PC-9 (cell line): Measurements from ENCODE around the gene ALAD. TPM values are rescaled to one million over a fixed set of nuclear protein-coding genes. Genes with fewer than 3 reads are reported as not detected.

Experiments
- BruUV-seq: library from RNA; stranded (reverse); fragments of 400-500 nt; replicated peaks from 2 replicates; lab custom pipeline; 2021; lab: Mats Ljungman, UMichigan
- CTCF ChIA-PET: fragments of 300-600 bp; sonication (Branson Sonifier 250); formaldehyde crosslinking; loops from one replicate; lab custom pipeline; 2022; ENCODE audit warnings: antibody characterized with exemption; lab: Charles Lee
- POLR2A ChIA-PET: fragments of 300-600 bp; sonication (Branson Sonifier 250); formaldehyde crosslinking; loops from one replicate; lab custom pipeline; 2022; ENCODE audit warnings: antibody characterized with exemption; ENCODE audit not compliant: unreplicated experiment; lab: Charles Lee
- DNase-seq, 2 experiments: peaks; one replicate each; pipeline versions ENCODE4 v3.0.0 to v3.0.0-alpha.2; 2015 to 2022; ENCODE audit warnings: mixed read lengths in 1 of 2
- H2AFZ ChIP-seq: fragments of 200-600 bp; sonication (generic); 2 replicates; pipeline ENCODE4 v1.8.1; 2017; ENCODE audit warnings: antibody characterized with exemption
- H3F3A ChIP-seq: fragments of 200-600 bp; sonication (generic); 2 replicates; pipeline ENCODE4 v1.8.1; 2017; ENCODE audit warnings: antibody characterized with exemption, mild to moderate bottlenecking, low read depth; ENCODE audit not compliant: insufficient read depth
- H3K27ac ChIP-seq: fragments of 200-600 bp; sonication (generic); 2 replicates; pipeline ENCODE4 v1.6.1; 2016; ENCODE audit warnings: mixed run types
- H3K27me3 ChIP-seq: fragments of 200-600 bp; sonication (generic); 2 replicates; pipeline ENCODE4 v1.6.1; 2016; ENCODE audit warnings: low read depth, mixed run types; ENCODE audit not compliant: insufficient read depth
- H3K36me3 ChIP-seq: fragments of 200-600 bp; sonication (generic); 2 replicates; pipeline ENCODE4 v1.6.1; 2016; ENCODE audit warnings: low read depth, mixed run types
- H3K4me1 ChIP-seq: fragments of 200-600 bp; sonication (generic); replicated peaks from 2 replicates; pipeline ENCODE4 v1.6.1; 2016; ENCODE audit warnings: mixed run types; ENCODE audit not compliant: insufficient read depth
- H3K4me2 ChIP-seq: fragments of 200-600 bp; sonication (generic); 2 replicates; pipeline ENCODE4 v1.6.1; 2017; ENCODE audit warnings: mixed run types
- H3K4me3 ChIP-seq: fragments of 200-600 bp; sonication (generic); 2 replicates; pipeline ENCODE4 v1.6.1; 2016; ENCODE audit warnings: mixed run types
- H3K79me2 ChIP-seq: fragments of 200-600 bp; sonication (generic); 2 replicates; pipeline ENCODE4 v1.6.1; 2017; ENCODE audit warnings: low read depth, mixed run types
- H3K9me2 ChIP-seq: fragments of 200-600 bp; sonication (generic); 2 replicates; pipeline ENCODE4 v1.8.1; 2017; ENCODE audit warnings: mild to moderate bottlenecking; ENCODE audit not compliant: insufficient read depth
- H3K9me3 ChIP-seq: fragments of 200-600 bp; sonication (generic); 2 replicates; pipeline ENCODE4 v1.8.1; 2016; ENCODE audit warnings: low read depth; ENCODE audit not compliant: insufficient read depth
- H4K20me1 ChIP-seq: fragments of 200-600 bp; sonication (generic); 2 replicates; pipeline ENCODE4 v1.8.1; 2017; ENCODE audit not compliant: insufficient read depth
- EZH2 ChIP-seq: fragments of 200-600 bp; sonication (generic); IDR thresholded peaks from 2 replicates; pipeline ENCODE4 v1.8.0; 2017; ENCODE audit warnings: antibody characterized with exemption, low read depth
- intact Hi-C: fragments of 100-400 bp; cut with micrococcal nuclease; formaldehyde crosslinking; loops from one replicate; pipeline ENCODE4 v1.10.0; 2022; ENCODE audit not compliant: unreplicated experiment
- total RNA-seq: library from RNA; stranded (reverse); gene quantifications from 2 replicates; pipeline ENCODE4 v1.2.3, GENCODE V29; 2021
- TF ChIP-seq, protein P1 (sequence below): fragments of 200-600 bp; sonication (generic); conservative IDR thresholded peaks from 2 replicates; pipeline ENCODE4 v1.6.1; 2017; ENCODE audit warnings: mixed run types, antibody characterized with exemption, mild to moderate bottlenecking, moderate library complexity

Gene ALAD
- total RNA-seq, 1 experiment from 2014 or later, result 42.7 TPM

DNA sequence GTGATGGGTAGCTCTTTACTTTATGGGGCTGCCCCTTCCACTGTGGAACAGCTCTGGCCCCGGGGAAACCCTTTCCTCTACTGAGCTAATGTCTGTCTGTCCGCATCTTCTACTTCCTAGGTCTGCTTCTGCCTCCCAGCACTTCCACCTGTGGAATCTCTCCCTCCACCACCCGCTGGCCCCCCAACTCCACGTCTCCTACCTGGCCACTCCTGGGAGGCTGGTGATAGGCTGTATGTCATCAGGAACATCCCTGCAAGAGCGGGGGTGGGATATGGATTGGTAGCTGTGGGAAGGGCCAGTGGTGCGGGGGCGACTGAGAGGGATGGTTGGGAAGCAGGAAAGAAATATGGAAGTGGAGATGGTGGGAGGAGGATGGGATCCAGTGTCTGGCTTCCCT, 9.2 kb downstream of the ALAD start:
- Histone ChIP-seq H3K27ac (no peak overlapping the region), H3K9me3 (no peaks in the 10 kb centered on the region), H3K9me2 (no peaks in the 10 kb centered on the region), H4K20me1 (no peaks in the 10 kb centered on the region), H3F3A (no peaks in the 10 kb centered on the region; the same call in 1 of the 2 replicates), H3K79me2 (no peaks in the 10 kb centered on the region), H3K4me3 (no peak overlapping the region), H3K4me2 (no peak overlapping the region), H3K4me1 (no peaks in the 10 kb centered on the region; the same call in 1 of the 2 replicates), H3K36me3 (no peaks in the 10 kb centered on the region), H3K27me3 (no peaks in the 10 kb centered on the region), H2AFZ (no peak overlapping the region)
- no peak for TF ChIP-seq EZH2
- TF ChIP-seq, protein P1, sequence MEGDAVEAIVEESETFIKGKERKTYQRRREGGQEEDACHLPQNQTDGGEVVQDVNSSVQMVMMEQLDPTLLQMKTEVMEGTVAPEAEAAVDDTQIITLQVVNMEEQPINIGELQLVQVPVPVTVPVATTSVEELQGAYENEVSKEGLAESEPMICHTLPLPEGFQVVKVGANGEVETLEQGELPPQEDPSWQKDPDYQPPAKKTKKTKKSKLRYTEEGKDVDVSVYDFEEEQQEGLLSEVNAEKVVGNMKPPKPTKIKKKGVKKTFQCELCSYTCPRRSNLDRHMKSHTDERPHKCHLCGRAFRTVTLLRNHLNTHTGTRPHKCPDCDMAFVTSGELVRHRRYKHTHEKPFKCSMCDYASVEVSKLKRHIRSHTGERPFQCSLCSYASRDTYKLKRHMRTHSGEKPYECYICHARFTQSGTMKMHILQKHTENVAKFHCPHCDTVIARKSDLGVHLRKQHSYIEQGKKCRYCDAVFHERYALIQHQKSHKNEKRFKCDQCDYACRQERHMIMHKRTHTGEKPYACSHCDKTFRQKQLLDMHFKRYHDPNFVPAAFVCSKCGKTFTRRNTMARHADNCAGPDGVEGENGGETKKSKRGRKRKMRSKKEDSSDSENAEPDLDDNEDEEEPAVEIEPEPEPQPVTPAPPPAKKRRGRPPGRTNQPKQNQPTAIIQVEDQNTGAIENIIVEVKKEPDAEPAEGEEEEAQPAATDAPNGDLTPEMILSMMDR, result no peak
- intact Hi-C loops, result no loop called here
- CTCF ChIA-PET, result no interaction called here
- no peak for DNase-seq
- POLR2A ChIA-PET, result no interaction called here
- BruUV-seq, result no TSS peak

DNA sequence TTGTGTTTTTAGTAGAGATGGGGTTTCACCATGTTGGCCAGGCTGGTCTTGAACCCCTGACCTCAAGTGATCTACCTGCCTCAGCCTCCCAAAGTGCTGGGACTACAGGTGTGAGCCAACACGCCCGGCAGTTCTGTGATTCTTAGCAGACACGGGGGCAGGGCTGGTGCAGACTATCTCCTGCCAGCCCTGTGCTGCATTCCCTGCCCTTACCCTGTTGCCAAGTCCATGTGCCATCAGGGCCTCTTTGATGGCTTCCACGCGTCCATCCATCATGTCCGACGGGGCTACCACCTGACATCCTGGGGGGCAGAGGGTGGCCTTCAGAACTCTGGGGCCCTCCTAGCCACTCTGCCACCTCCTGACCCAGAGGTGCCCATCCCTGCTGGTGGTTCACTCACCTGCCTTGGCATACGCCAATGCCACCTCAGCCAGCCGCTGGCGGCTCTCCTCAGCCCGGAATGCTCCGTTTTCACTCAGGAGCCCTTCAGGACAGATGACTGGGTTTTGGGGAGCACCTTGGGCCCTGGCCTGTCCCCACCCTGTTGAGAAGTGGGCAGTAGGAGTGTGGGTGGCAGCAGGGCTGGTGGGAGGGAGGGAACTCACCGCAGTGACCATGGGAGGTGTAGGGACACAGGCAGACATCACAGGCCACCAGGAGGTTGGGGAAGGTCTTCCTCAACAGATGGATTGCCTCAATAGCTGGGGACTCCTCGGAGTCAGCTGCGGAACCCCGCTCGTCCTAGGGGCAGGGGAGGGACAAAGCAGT, 10.7 kb downstream of the ALAD start:
- Histone ChIP-seq H3K4me2 (no peak overlapping the region), H2AFZ (no peak overlapping the region), H3F3A (no peaks in the 10 kb centered on the region; the same call in 1 of the 2 replicates), H3K27ac (no peak overlapping the region), H3K79me2 (no peaks in the 10 kb centered on the region), H3K27me3 (no peaks in the 10 kb centered on the region), H3K4me3 (no peak overlapping the region), H3K36me3 (no peaks in the 10 kb centered on the region), H4K20me1 (no peaks in the 10 kb centered on the region), H3K9me2 (no peaks in the 10 kb centered on the region), H3K4me1 (no peaks in the 10 kb centered on the region; the same call in 1 of the 2 replicates), H3K9me3 (no peaks in the 10 kb centered on the region)
- no TSS peak for BruUV-seq
- POLR2A ChIA-PET, result no interaction called here
- no peak for DNase-seq
- TF ChIP-seq, protein P1, result no peak
- CTCF ChIA-PET, result no interaction called here
- intact Hi-C loops, result no loop called here

DNA sequence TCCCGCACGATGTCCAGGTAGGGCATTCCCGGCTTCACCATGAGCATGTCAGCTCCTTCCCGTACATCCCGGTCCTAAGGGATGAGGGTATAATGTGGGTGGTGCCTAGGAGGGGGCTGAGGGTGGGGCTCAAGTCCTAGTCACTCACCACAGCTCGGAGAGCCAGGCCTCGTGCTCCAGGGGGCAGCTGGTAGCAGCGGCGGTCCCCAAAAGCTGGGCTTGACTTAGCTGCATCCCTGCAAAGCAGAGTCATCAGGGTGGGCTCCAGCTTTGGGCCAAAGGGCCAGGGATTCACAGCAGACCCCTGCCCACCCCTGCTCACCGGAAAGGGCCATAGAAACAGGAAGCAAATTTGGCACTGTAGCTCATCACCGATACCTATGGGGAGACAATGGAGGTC, 11.6 kb downstream of the ALAD start:
- no peaks in the 10 kb centered on the region; the same call in 1 of the 2 replicates for H3K4me1 ChIP-seq
- TF ChIP-seq EZH2, result no peak
- TF ChIP-seq, protein P1, result no peak
- ChIA-PET CTCF (no interaction called here), POLR2A (no interaction called here)
- no peak overlapping the region for H2AFZ ChIP-seq
- no peak for DNase-seq
- no peaks in the 10 kb centered on the region for H3K27me3 ChIP-seq
- H4K20me1 ChIP-seq, result no peaks in the 10 kb centered on the region
- H3K4me2 ChIP-seq, result no peak overlapping the region
- H3F3A ChIP-seq, result no peaks in the 10 kb centered on the region; the same call in 1 of the 2 replicates
- H3K36me3 ChIP-seq, result no peaks in the 10 kb centered on the region
- H3K9me3 ChIP-seq, result no peaks in the 10 kb centered on the region
- intact Hi-C loops, result no loop called here
- H3K4me3 ChIP-seq, result no peak overlapping the region
- H3K27ac ChIP-seq, result no peak overlapping the region
- H3K9me2 ChIP-seq, result no peaks in the 10 kb centered on the region
- no TSS peak for BruUV-seq
- H3K79me2 ChIP-seq, result no peaks in the 10 kb centered on the region
